Measurements from ENCODE around the gene MBD3L1.

GRCh38 chr19:8835877-8836276, 3.7 kb downstream of the MBD3L1 start:
- TF ChIP-seq CTCF (IDR thresholded peaks at IDR 0.05) (no peak), EZH2 (IDR thresholded peaks at IDR 0.05; ENCODE audit: borderline replicate concordance, insufficient read depth, low read depth, low read length, poor library complexity, severe bottlenecking) (no peak)

Measured in B cell (primary cell).